Measurements from ENCODE around the gene LHX1. TPM values are rescaled to one million over a fixed set of nuclear protein-coding genes. Genes with fewer than 3 reads are reported as not detected.

The LHX1 gene
- total RNA-seq, 1 donor from 2014 or later, result not detected

DNA sequence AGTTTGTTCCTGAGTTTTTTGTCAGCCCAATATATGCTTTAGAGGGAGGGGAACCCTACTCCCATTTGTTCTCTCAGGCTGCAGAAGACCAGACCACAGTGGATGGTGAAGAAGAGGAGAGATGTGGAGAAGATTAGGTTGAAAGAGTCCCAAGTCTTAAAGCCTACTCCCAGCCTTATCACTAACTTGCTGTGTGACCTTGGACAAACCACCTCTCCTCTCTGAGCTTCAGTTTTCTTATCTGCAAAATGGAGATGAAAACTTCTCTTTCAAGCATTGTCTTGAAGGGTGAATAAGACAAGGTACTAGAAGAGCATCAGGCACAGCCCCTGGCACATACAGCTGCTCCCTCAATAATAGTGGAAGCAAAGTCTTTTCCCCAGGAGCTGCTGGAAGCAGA is 15.1 kb upstream of the LHX1 start:
- DNase-seq (ENCODE audit: low spot score), result no peak

DNA sequence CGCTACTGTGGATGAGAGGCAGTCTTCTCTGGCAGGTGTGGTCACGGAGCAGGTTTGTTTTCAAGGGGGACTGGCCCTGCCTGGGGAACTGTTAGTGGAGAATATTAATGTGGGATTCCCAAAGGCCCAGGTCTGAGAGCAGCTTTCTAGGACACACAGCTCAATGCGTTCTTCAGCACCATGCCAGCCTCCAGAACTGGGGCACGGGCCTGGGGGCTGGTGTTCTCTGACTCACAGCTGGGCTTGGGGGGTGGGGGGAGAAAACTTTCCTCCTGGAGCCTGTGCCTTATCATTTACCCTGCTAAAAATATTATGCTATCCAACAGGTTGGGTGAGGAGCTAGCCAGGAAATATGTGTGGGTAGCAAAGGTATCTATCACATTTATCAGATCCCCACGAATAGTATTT is 13.5 kb upstream of the LHX1 start:
- no peak for DNase-seq (ENCODE audit: low spot score)

- no peak for DNase-seq (ENCODE audit: low spot score)
These were observed 11.0 kb upstream of the LHX1 start for GRCh38 chr17:36926226-36926625.

DNA sequence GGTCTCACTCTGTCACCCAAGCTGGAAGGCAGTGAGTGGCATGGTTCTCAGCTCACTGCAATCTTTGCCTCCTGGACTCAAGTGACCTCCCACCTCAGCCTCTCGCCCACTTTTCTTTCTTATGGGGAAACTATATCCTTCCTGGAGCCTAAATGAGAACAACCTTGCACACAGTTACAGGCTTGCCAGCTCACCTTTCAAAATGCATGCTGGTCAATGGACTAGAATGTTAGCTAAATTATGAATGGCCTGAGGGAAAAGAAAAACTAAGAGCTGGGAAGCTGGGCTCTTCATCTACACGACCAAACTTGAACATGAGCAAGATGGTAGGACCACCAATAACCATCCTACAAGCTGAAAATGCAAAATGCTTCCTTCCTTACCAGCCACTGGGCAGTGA is 10.6 kb upstream of the LHX1 start:
- DNase-seq (ENCODE audit: low spot score), result no peak

DNA sequence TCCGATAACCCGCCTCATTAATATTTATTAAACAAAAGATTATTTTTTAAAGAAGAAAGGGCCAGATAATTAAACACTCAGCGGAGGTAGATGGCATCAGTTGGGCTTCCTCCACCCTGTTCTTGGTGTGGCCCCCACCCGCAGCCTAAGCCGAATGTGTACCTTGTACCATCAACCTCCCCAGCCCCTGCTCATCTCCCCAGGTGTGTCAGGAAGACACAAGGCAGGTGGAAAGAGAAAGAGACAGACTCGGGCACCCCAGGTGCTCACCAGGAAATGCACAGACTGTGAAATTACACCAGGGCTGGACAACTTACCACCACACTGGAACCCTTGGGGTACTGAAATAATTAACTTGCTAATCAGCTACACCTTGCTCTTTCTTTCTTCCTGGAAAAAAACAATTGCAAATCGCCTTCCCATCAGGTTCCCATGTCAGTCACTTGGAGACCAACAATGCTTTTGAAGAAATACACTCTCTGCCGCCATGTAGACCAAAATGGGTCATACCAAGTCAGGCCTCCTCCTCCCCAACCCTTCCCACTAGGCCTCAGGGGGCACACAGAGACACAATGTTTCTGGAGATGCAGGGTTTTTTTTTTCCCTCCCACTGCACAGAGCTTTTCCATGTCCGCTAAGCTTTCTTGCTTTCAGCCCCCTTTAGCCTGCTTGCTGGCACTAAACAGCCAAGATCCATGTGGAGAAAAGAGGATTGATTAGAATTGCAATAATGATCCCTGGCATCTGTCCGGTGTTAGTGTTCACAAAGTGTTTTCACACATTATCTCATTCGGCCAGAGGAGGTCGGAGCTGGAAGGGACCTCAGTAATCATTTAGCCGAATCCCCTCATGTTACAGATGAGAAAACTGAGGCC is 8.6 kb upstream of the LHX1 start:
- DNase-seq (ENCODE audit: low spot score), result no peak

DNA sequence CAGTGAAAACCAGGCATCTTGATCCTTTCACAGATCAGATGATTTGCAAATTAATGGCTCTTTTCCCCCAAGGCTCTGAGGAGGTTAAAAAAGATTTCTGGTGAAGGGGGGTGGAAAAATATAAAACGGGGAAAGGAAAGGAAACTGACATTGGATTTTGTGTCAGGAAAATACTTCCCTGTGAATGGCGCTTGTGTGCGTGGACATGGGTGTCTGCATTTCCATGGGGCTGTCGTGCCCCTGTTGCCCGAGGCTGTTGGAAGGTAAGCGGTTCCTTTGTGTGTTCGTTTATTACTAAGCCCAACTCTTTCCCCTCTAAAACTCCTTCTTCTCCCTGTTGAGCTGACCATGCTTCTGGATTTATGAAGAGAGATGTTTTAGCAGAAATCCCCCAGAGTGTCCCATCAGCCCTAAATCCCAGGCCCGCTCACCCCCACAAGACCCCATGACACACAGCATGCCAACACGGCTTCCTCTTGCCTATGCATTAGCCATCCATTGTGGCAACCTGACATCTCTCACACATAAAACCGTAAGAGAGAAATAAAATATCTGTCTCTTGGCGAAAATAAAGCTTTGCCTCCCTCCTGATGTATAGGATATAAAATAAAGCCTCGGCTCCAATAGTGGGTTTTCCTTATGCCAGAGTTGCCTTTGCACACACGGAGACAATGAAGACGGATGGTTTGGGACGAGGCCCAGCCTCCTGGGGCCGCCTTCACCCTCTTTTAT is 7.3 kb upstream of the LHX1 start:
- DNase-seq (ENCODE audit: low spot score), result no peak

- DNase-seq (ENCODE audit: low spot score), result no peak
These were observed 6.7 kb upstream of the LHX1 start for GRCh38 chr17:36930583-36930900.

GRCh38 chr17:36931096-36931696 is 6.1 kb upstream of the LHX1 start:
- no peak for DNase-seq (ENCODE audit: low spot score)

- no peak for DNase-seq (ENCODE audit: low spot score)
These were observed 5.4 kb upstream of the LHX1 start for GRCh38 chr17:36931697-36932382.

DNA sequence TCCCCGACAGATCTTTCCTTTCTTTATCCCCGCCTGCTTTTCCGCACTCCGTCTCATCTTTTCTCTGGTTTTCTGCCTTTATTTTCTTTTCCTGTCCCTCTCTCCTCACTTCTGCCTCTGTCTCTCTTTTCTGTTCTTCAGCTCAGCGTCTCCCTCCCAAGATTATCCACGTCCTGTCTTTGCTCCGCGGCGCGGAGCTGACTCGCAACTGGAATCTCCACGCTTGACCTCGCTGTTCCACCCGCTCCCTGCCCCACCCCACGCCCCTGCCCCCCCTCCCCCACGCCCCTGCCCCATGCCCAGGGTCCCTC is 4.9 kb upstream of the LHX1 start:
- no peak for DNase-seq (ENCODE audit: low spot score)

- DNase-seq (ENCODE audit: low spot score), result no peak
These were observed 4.4 kb upstream of the LHX1 start for GRCh38 chr17:36932694-36933511.

DNA sequence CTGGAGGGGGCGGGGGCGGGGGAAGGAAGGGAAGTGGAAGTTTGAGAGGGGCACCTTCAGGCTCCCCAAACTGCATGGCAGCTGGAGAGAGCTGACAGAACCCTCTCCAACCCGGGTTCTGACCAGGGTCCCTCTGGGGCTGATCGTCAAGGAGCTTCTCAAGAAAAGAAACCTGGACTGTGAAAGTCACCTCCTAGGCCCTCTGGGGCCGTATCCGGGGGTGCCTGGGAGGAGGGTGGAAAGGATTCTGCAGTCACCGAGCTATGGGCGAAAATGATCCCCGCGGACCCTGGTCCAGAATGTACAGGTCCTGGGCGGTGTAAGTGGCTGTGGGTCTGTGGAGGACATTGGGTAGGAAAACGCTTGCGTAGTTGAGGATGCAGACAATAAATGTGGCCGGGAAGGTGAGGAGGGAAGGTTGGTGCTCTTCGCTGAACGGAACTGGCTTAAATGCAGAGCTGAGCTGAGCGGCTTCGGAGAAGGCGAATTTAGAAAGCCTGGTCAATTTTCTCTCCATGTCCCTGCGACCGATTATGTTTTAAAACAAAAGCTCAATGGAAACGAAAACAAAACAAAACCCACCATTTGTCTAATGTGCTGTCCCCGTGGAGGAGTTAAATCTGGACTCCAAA is 3.6 kb upstream of the LHX1 start:
- no peak for DNase-seq (ENCODE audit: low spot score)

GRCh38 chr17:36934144-36934691 is 3.1 kb upstream of the LHX1 start:
- no peak for DNase-seq (ENCODE audit: low spot score)

DNA sequence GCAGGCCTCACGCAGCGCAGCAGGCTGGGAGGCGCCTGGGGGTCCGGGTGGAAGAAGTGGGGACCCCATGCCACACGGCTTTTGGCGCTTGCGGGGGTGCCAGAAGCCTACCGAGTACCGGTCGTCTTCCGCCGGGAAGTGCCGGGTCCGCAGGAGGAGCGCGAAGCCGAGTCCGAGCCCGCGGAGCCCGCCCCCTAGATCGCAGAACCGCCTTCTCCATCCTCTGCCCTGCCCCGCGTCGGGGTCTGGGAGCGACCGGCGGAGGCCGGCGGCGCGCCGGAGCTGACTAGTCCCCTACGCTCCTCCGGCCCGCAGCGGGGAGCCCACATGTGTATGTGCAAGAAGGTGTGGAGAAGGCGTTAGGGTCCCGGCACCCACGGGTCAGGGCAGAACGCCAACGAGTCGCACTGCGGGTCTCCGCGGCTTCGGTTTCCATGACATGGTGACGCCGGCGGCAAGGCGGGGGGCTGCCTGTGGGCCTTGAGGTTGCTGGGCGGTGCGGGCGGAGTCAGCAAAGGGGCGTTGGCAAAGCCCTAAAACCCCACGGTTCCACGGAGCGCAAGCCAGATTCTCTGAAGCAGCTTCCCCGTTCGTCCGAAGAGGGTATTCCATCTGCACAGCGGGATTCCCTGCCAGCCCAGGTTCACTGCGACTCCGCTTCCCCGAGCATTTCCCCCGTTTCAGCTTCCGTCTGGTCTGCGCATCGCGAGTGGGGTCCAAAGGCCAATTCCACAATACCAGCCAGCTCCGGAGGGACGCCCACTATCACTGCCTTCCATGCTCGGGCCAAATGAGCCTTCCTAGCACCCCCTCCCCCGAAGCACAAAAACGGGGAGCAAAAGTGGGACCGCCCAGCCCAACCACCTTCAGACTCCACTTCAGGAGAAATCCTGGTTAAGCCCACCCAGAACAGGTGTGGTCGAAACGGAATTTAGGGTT is 2.3 kb upstream of the LHX1 start:
- no peak for DNase-seq (ENCODE audit: low spot score)

- DNase-seq (ENCODE audit: low spot score), result no peak
These were observed 1.4 kb upstream of the LHX1 start for GRCh38 chr17:36935671-36936454.

DNA sequence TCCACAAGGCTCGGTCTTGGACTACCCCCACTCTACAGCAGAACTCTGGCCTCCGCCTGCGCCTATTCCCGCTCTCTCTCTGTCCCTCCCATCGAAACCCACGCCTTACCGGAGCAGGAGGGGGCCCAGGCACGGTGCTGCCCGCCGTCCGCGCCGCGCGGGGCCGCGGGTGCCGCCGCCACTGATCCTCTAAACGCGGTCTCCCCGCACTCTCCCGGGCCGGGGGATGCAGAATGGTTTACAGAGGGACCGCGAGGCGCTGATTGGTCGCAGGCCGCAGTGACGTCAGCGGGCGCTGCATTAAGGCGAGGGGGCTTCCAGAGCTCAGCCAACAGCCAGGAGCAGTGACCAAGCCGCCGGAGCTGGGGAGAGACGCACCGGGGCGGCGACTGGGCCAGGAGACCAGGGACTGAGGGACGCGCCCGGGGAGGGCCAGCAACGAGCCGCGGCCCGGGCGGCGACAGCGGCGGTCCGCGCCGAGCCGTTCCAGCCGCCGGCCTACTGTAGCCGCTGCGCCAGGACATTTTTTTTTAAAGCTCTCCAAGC is 747 bp upstream of the LHX1 start:
- DNase-seq (ENCODE audit: low spot score), result no peak

GRCh38 chr17:36937959-36938565 is 787 bp downstream of the LHX1 start:
- DNase-seq (ENCODE audit: low spot score), result no peak

DNA sequence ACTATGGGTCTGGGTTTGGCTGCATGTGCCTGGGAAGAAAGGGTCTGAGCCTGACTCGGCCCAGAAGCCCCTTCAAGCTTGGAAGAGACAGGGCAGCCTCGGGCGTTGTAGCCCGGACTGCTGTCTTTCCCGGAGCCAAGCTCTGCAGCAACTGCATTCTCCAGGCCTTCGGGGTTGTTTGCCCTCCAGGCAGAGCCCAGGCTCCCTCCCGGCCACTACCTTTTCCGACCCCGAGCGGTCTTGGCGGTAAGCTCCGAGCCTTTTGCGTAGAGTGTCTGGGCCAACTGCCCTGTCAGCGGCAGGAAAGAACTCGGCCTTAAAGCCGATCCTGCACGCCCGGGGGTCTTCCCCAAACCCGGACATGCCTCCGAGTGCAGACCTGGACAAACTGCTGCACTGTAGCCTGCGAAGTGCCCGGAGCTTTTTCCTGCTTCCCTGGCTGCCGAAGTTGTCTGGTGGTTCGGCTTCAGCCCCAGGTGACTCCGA is 1.3 kb downstream of the LHX1 start:
- no peak for DNase-seq (ENCODE audit: low spot score)

All from ureter (tissue), 1 donor.